Thoracic aorta (tissue), 2 donors: ENCODE data around the gene TCF3. TPM values are rescaled to one million over a fixed set of nuclear protein-coding genes. Genes with fewer than 3 reads are reported as not detected.

Experiments
- ATAC-seq: fragments of 150-250 bp; one replicate; pipeline ENCODE4 v1.8.0; 2017; ENCODE audit warnings: low read depth; ENCODE audit not compliant: insufficient number of reproducible peaks, low FRiP score
- DNase-seq: peaks from one replicate; pipeline ENCODE4 v3.0.0-alpha.2; 2020; ENCODE audit warnings: low spot score
- H3K27ac ChIP-seq, 2 donors: fragments of 200-600 bp; sonication (generic); 1 replicate in 1 of 2; 2 replicates in 1 of 2; pipeline ENCODE4 v1.5.1; 2016; ENCODE audit warnings: mild to moderate bottlenecking in 2 of 2, moderate library complexity in 2 of 2
- H3K27me3 ChIP-seq: fragments of 200-600 bp; sonication (generic); replicated peaks from 2 replicates; pipeline ENCODE4 v1.6.0; 2016; ENCODE audit warnings: mild to moderate bottlenecking; ENCODE audit not compliant: insufficient read depth
- H3K36me3 ChIP-seq: fragments of 200-600 bp; sonication (generic); one replicate; pipeline ENCODE4 v1.5.1; 2016
- H3K4me1 ChIP-seq, 2 donors: fragments of 200-600 bp; sonication (generic); 1 replicate in 1 of 2; 2 replicates in 1 of 2; pipeline versions ENCODE4 v1.5.1 to v1.6.0; 2016; ENCODE audit warnings: low read depth in 2 of 2, mild to moderate bottlenecking in 1 of 2; ENCODE audit not compliant: control insufficient read depth in 1 of 2
- H3K4me3 ChIP-seq: fragments of 200-600 bp; sonication (generic); 2 replicates; pipeline ENCODE4 v1.5.1; 2016; ENCODE audit warnings: mild to moderate bottlenecking
- H3K9me3 ChIP-seq: fragments of 200-600 bp; sonication (generic); 2 replicates; pipeline ENCODE4 v1.5.1; 2016
- CTCF ChIP-seq: fragments of 200-600 bp; sonication (generic); IDR thresholded peaks from one replicate; pipeline ENCODE4 v1.5.1; 2019; ENCODE audit warnings: antibody characterized with exemption
- total RNA-seq, 2 donors: library from RNA; depleted of rRNA; stranded (reverse); fragments of >200 nt; gene quantifications; one replicate each; pipeline versions ENCODE4 v1.1.0 to v1.2.3, GENCODE V29; 2016

The TCF3 gene
- total RNA-seq, 2 donors from 2014 or later: 46.0 to 52.5 TPM

- no peak overlapping the region for H3K27ac ChIP-seq
- TF ChIP-seq CTCF: no peak
- H3K27me3 ChIP-seq: no peaks in the 10 kb centered on the region
- DNase-seq (no peak), ATAC-seq (no peak)
- H3K9me3 ChIP-seq: no peaks in the 10 kb centered on the region
- peaks cover 11% of the 10 kb centered on the region for H3K36me3 ChIP-seq
- no peak overlapping the region for H3K4me3 ChIP-seq
- no peaks in the 10 kb centered on the region for H3K4me1 ChIP-seq
These were observed 39.3 kb downstream of the TCF3 start for GRCh38 chr19:1613146-1613545.

GRCh38 chr19:1612114-1613086 is 40.0 kb downstream of the TCF3 start:
- no peak for TF ChIP-seq CTCF
- no peaks in the 10 kb centered on the region for H3K9me3 ChIP-seq
- H3K36me3 ChIP-seq: peaks cover 11% of the 10 kb centered on the region
- DNase-seq (no peak), ATAC-seq (no peak)
- H3K27ac ChIP-seq: no peak overlapping the region
- H3K27me3 ChIP-seq: no peaks in the 10 kb centered on the region
- H3K4me3 ChIP-seq: no peak overlapping the region
- no peaks in the 10 kb centered on the region for H3K4me1 ChIP-seq

- no peak for TF ChIP-seq CTCF
- H3K4me3 ChIP-seq: no peak overlapping the region
- ATAC-seq (no peak), DNase-seq (no peak)
- H3K36me3 ChIP-seq: peaks cover 11% of the 10 kb centered on the region
- H3K9me3 ChIP-seq: no peaks in the 10 kb centered on the region
- no peak overlapping the region for H3K27ac ChIP-seq
- H3K4me1 ChIP-seq: peaks cover 4 to 5% of the 10 kb centered on the region in 2 donors
- no peaks in the 10 kb centered on the region for H3K27me3 ChIP-seq
These were observed 41.1 kb downstream of the TCF3 start for GRCh38 chr19:1611353-1611752.

GRCh38 chr19:1610579-1610978 is 41.8 kb downstream of the TCF3 start:
- no peak overlapping the region for H3K4me3 ChIP-seq
- H3K27ac ChIP-seq: no peak overlapping the region
- DNase-seq (no peak), ATAC-seq (no peak)
- H3K36me3 ChIP-seq: peaks cover 11% of the 10 kb centered on the region
- no peak for TF ChIP-seq CTCF
- H3K4me1 ChIP-seq: peaks cover 7 to 9% of the 10 kb centered on the region in 2 donors
- no peaks in the 10 kb centered on the region for H3K27me3 ChIP-seq
- no peaks in the 10 kb centered on the region for H3K9me3 ChIP-seq

GRCh38 chr19:1609680-1610474 is 42.5 kb downstream of the TCF3 start:
- Histone ChIP-seq H3K9me3 (no peaks in the 10 kb centered on the region), H3K36me3 (peaks cover 7% of the 10 kb centered on the region), H3K27ac (no peak overlapping the region), H3K4me3 (no peak overlapping the region), H3K4me1 (peaks cover 7 to 9% of the 10 kb centered on the region in 2 donors), H3K27me3 (no peaks in the 10 kb centered on the region)
- DNase-seq: no peak
- ATAC-seq: no peak
- no peak for TF ChIP-seq CTCF
